EL (cell line): ENCODE data around the gene NUB1.

Source experiments
- DNase-seq: peaks from one replicate; pipeline ENCODE4 v3.0.0-alpha.2; 2016

NUB1 gene

GRCh38 chr7:151390598-151391357 is 49.2 kb downstream of the NUB1 start:
- no peak for DNase-seq

GRCh38 chr7:151391358-151391730 is 49.7 kb downstream of the NUB1 start:
- no peak for DNase-seq

GRCh38 chr7:151392002-151392401 is 50.4 kb downstream of the NUB1 start:
- no peak for DNase-seq

- no peak for DNase-seq
Measured at GRCh38 chr7:151392426-151392825, 50.8 kb downstream of the NUB1 start.

GRCh38 chr7:151393031-151393977 is 51.7 kb downstream of the NUB1 start:
- no peak for DNase-seq

GRCh38 chr7:151394076-151395035 is 52.7 kb downstream of the NUB1 start:
- no peak for DNase-seq

- DNase-seq = no peak
Measured at GRCh38 chr7:151395036-151395367, 53.4 kb downstream of the NUB1 start.

- no peak for DNase-seq
Measured at GRCh38 chr7:151396328-151396970, 54.8 kb downstream of the NUB1 start.

- DNase-seq = no peak
Measured at GRCh38 chr7:151397026-151397425, 55.4 kb downstream of the NUB1 start.

GRCh38 chr7:151398446-151399304 is 57.1 kb downstream of the NUB1 start:
- DNase-seq = no peak

GRCh38 chr7:151399305-151399601 is 57.6 kb downstream of the NUB1 start:
- no peak for DNase-seq

- no peak for DNase-seq
Measured at GRCh38 chr7:151399906-151400305, 58.3 kb downstream of the NUB1 start.

- no peak for DNase-seq
Measured at GRCh38 chr7:151400626-151401315, 59.2 kb downstream of the NUB1 start.

- no peak for DNase-seq
Measured at GRCh38 chr7:151402029-151402835, 60.6 kb downstream of the NUB1 start.

GRCh38 chr7:151403764-151404163 is 62.2 kb downstream of the NUB1 start:
- DNase-seq = no peak

GRCh38 chr7:151404216-151405011 is 62.8 kb downstream of the NUB1 start:
- peak; percentile 19 for DNase-seq

GRCh38 chr7:151405056-151405455 is 63.4 kb downstream of the NUB1 start:
- DNase-seq = no peak

GRCh38 chr7:151405588-151405987 is 64.0 kb downstream of the NUB1 start:
- no peak for DNase-seq
